HepG2 (cell line): ENCODE data around the gene CHST13. TPM values are rescaled to one million over a fixed set of nuclear protein-coding genes. Genes with fewer than 3 reads are reported as not detected.

Experiments used
- AKAP8 ChIP-seq: sonication (generic); formaldehyde crosslinking; IDR thresholded peaks from 2 replicates; pipeline ENCODE4 v1.5.1; 2020; ENCODE audit warnings: mild to moderate bottlenecking, missing genetic modification reagents
- CTCF ChIP-seq: sonication (generic); formaldehyde crosslinking; IDR thresholded peaks from 2 replicates; pipeline ENCODE4 v1.5.0; 2020; ENCODE audit warnings: mild to moderate bottlenecking, missing genetic modification reagents, moderate library complexity
- DR1 ChIP-seq: sonication (generic); formaldehyde crosslinking; IDR thresholded peaks from 2 replicates; pipeline ENCODE4 v1.8.0; 2021; ENCODE audit warnings: mild to moderate bottlenecking, missing genetic modification reagents, inconsistent platforms
- ETS1 ChIP-seq: sonication (generic); formaldehyde crosslinking; IDR thresholded peaks from 2 replicates; pipeline ENCODE4 v1.4.0; 2020; ENCODE audit warnings: missing genetic modification reagents
- GMEB1 ChIP-seq: sonication (generic); formaldehyde crosslinking; IDR thresholded peaks from 2 replicates; pipeline ENCODE4 v1.5.1; 2020; ENCODE audit warnings: missing genetic modification reagents, mild to moderate bottlenecking, borderline replicate concordance
- GMEB2 ChIP-seq: IDR thresholded peaks from 2 replicates; pipeline ENCODE4 v1.6.1; 2016; ENCODE audit warnings: missing biosample characterization, missing genetic modification reagents, low read depth
- KAT2B ChIP-seq: fragments of 150-350 bp; IDR thresholded peaks from 2 replicates; pipeline ENCODE4 v1.6.1; 2014; ENCODE audit warnings: low read depth, low read length, borderline replicate concordance
- MAZ ChIP-seq, 2 experiments: sonication (generic) in 1 of 2; formaldehyde crosslinking in 1 of 2; IDR thresholded peaks; 2 replicates each; pipeline versions ENCODE4 v1.5.0 to v1.6.1; 2012 to 2020; ENCODE audit warnings: low read depth in 2 of 2, mild to moderate bottlenecking in 2 of 2, borderline replicate concordance in 1 of 2, improper control_type of control experiment in 1 of 2, low read length in 1 of 2, missing genetic modification reagents in 1 of 2, moderate library complexity in 1 of 2
- MYPOP ChIP-seq: sonication (generic); formaldehyde crosslinking; IDR thresholded peaks from 2 replicates; pipeline ENCODE4 v1.8.1; 2023; ENCODE audit warnings: mild to moderate bottlenecking, moderate library complexity, missing genetic modification reagents
- POLR2G ChIP-seq: fragments of 200-400 bp; formaldehyde crosslinking; IDR thresholded peaks from 2 replicates; pipeline ENCODE4 v1.6.1; 2018; ENCODE audit warnings: mild to moderate bottlenecking, low read depth, low read length, moderate library complexity
- RBFOX2 ChIP-seq: fragments of 200-400 bp; formaldehyde crosslinking; IDR thresholded peaks from 2 replicates; pipeline ENCODE4 v1.6.1; 2017; ENCODE audit warnings: low read depth, mild to moderate bottlenecking, low read length
- TBP ChIP-seq: sonication (generic); formaldehyde crosslinking; IDR thresholded peaks from 2 replicates; pipeline ENCODE4 v1.5.0; 2020; ENCODE audit warnings: missing genetic modification reagents
- TFDP1 ChIP-seq: IDR thresholded peaks from 2 replicates; pipeline ENCODE4 v1.6.1; 2016; ENCODE audit warnings: missing compliant biosample characterization, missing genetic modification reagents, borderline replicate concordance
- YEATS4 ChIP-seq: sonication (generic); formaldehyde crosslinking; IDR thresholded peaks from 2 replicates; pipeline ENCODE4 v1.4.0; 2020; ENCODE audit warnings: missing genetic modification reagents, borderline replicate concordance
- ZBTB3 ChIP-seq: sonication (generic); formaldehyde crosslinking; IDR thresholded peaks from 2 replicates; pipeline ENCODE4 v1.4.0; 2020; ENCODE audit warnings: low read depth, mild to moderate bottlenecking, moderate library complexity, missing genetic modification reagents, borderline replicate concordance
- ZNF672 ChIP-seq: sonication (generic); formaldehyde crosslinking; IDR thresholded peaks from 2 replicates; pipeline ENCODE4 v1.8.1; 2022; ENCODE audit warnings: missing genetic modification reagents
- ZNF749 ChIP-seq: sonication (generic); formaldehyde crosslinking; IDR thresholded peaks from 2 replicates; pipeline ENCODE4 v1.8.0; 2022; ENCODE audit warnings: mild to moderate bottlenecking, missing genetic modification reagents, moderate library complexity, borderline replicate concordance
- ZNF777 ChIP-seq: sonication (generic); formaldehyde crosslinking; IDR thresholded peaks from 2 replicates; pipeline ENCODE4 v1.4.0; 2020; ENCODE audit warnings: missing genetic modification reagents
- ZSCAN31 ChIP-seq: sonication (generic); formaldehyde crosslinking; IDR thresholded peaks from 2 replicates; pipeline ENCODE4 v1.5.0; 2020; ENCODE audit warnings: low read depth, mild to moderate bottlenecking, missing genetic modification reagents
- polyA plus RNA-seq, 8 experiments: library from polyadenylated mRNA; depleted of rRNA in 3 of 8; stranded (reverse) in 7 of 8; unstranded in 1 of 8; fragments of >200 nt; fragmentation: Illumina TruSeq in 4 of 8; extraction: Trizol in 4 of 8; gene quantifications; 2 replicates each; pipeline versions ENCODE4 v1.2.1 to v1.2.3, GENCODE V29; 2011 to 2016; ENCODE audit warnings: low read depth in 4 of 8, missing spikeins in 1 of 8, mixed read lengths in 1 of 8; ENCODE audit not compliant: insufficient read depth in 1 of 8
- total RNA-seq, 5 experiments: library from RNA; depleted of rRNA; stranded (reverse); fragments of >200 nt; fragmentation: Illumina TruSeq; extraction: Trizol; gene quantifications; 2 replicates each; pipeline ENCODE4 v1.2.3, GENCODE V29; 2016; ENCODE audit warnings: low read depth in 1 of 5

The CHST13 gene
- total and polyA plus RNA-seq, 2 of the 13 experiments (the other 11 are each of a cell fraction or from before 2014, with no cell fraction given) = 32.0 to 43.1 TPM

- TF ChIP-seq GMEB1 (CRISPR knock-in tag) = peak; percentile 85
- peak; percentile 82 for TF ChIP-seq RBFOX2
- 0 out of 2 replicates have a peak, but pooled peaks have one; percentile 6 for TF ChIP-seq MYPOP (CRISPR knock-in tag)
- 0 out of 2 replicates have a peak, but pooled peaks have one; percentile 50 for TF ChIP-seq ZSCAN31 (CRISPR knock-in tag)
- no peak for TF ChIP-seq MAZ (IDR thresholded peaks at IDR 0.05; ENCODE audit: borderline replicate concordance, low read depth, low read length)
- peak; percentile 86 for TF ChIP-seq MAZ (CRISPR knock-in tag; IDR thresholded peaks at IDR 0.05; ENCODE audit: low read depth)
- no peak for TF ChIP-seq ZBTB3
- TF ChIP-seq ZNF749 = peak; percentile 33; the same call in 1 of the 2 replicates
- peak; percentile 74 for TF ChIP-seq POLR2G
- 0 out of 2 replicates have a peak, but pooled peaks have one; percentile 5 for TF ChIP-seq AKAP8
- 0 out of 2 replicates have a peak, but pooled peaks have one; percentile 41 for TF ChIP-seq ZNF672
- TF ChIP-seq KAT2B = no peak
- peak; percentile 71; the same call in 1 of the 2 replicates for TF ChIP-seq TFDP1 (CRISPR knock-in tag)
- TF ChIP-seq TBP (CRISPR knock-in tag) = no peak
- TF ChIP-seq ZNF777 (CRISPR knock-in tag) = peak; percentile 72
- TF ChIP-seq DR1 = peak; percentile 37; the same call in 1 of the 2 replicates
- TF ChIP-seq CTCF (CRISPR knock-in tag) = peak; percentile 61
- TF ChIP-seq ETS1 (CRISPR knock-in tag) = 0 out of 2 replicates have a peak, but pooled peaks have one; percentile 7
- peak; percentile 57; the same call in 1 of the 2 replicates for TF ChIP-seq GMEB2
- 0 out of 2 replicates have a peak, but pooled peaks have one; percentile 34 for TF ChIP-seq YEATS4 (CRISPR knock-in tag)
These were observed 48.4 kb upstream of the CHST13 start, which contains the start of gene ZXDC (continued) for GRCh38 chr3:126475413-126476114.
